RWPE1 (cell line): Measurements from ENCODE around the gene UFSP1.

Experiments
- CTCF ChIA-PET: fragments of 350-600 bp; sonication (Branson Sonifier 250); formaldehyde crosslinking; extraction: SDS; loops from one replicate; lab custom pipeline; 2021; lab: Yijun Ruan, JAX
- POLR2A ChIA-PET: fragments of 400-600 bp; formaldehyde crosslinking; extraction: SDS; loops from one replicate; lab custom pipeline; 2020; ENCODE audit warnings: antibody characterized with exemption; ENCODE audit not compliant: low non-redundant PET; lab: Yijun Ruan, JAX
- DNase-seq: peaks from one replicate; pipeline ENCODE4 v3.0.0; 2012; ENCODE audit warnings: low spot score
- H3K27ac ChIP-seq: fragments of 450-650 bp; 2 replicates; pipeline ENCODE4 v1.5.1; 2017
- TF ChIP-seq, protein P1 (sequence below): fragments of 450-650 bp; conservative IDR thresholded peaks from 2 replicates; pipeline ENCODE4 v1.5.1; 2017; ENCODE audit warnings: low read depth, mild to moderate bottlenecking

The UFSP1 gene

GRCh38 chr7:100865372-100865911, 24.1 kb downstream of the UFSP1 start:
- peak; percentile 95 for DNase-seq
- TF ChIP-seq, protein P1, sequence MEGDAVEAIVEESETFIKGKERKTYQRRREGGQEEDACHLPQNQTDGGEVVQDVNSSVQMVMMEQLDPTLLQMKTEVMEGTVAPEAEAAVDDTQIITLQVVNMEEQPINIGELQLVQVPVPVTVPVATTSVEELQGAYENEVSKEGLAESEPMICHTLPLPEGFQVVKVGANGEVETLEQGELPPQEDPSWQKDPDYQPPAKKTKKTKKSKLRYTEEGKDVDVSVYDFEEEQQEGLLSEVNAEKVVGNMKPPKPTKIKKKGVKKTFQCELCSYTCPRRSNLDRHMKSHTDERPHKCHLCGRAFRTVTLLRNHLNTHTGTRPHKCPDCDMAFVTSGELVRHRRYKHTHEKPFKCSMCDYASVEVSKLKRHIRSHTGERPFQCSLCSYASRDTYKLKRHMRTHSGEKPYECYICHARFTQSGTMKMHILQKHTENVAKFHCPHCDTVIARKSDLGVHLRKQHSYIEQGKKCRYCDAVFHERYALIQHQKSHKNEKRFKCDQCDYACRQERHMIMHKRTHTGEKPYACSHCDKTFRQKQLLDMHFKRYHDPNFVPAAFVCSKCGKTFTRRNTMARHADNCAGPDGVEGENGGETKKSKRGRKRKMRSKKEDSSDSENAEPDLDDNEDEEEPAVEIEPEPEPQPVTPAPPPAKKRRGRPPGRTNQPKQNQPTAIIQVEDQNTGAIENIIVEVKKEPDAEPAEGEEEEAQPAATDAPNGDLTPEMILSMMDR: no peak; the same call in 1 of the 2 replicates
- peak overlapping the region; percentile 100 for H3K27ac ChIP-seq
- POLR2A ChIA-PET: no interaction called here
- CTCF ChIA-PET: interaction anchor here (0.6 to 1.1 kb wide), 4 partner anchors 140 to 382 kb away, joined by 3 to 4 read pairs (median 3); partner anchors contain the start of gene NYAP1

- H3K27ac ChIP-seq: peak overlapping the region; percentile 100
- CTCF ChIA-PET: interaction anchor here (0.7 to 1.1 kb wide), 3 partner anchors 139 to 579 kb away, joined by 3 read pairs; no protein-coding TSS in a partner anchor
- no peak for DNase-seq
- POLR2A ChIA-PET: no interaction called here
- TF ChIP-seq, protein P1: no peak
Measured at GRCh38 chr7:100864263-100864845, 25.2 kb downstream of the UFSP1 start.

DNA sequence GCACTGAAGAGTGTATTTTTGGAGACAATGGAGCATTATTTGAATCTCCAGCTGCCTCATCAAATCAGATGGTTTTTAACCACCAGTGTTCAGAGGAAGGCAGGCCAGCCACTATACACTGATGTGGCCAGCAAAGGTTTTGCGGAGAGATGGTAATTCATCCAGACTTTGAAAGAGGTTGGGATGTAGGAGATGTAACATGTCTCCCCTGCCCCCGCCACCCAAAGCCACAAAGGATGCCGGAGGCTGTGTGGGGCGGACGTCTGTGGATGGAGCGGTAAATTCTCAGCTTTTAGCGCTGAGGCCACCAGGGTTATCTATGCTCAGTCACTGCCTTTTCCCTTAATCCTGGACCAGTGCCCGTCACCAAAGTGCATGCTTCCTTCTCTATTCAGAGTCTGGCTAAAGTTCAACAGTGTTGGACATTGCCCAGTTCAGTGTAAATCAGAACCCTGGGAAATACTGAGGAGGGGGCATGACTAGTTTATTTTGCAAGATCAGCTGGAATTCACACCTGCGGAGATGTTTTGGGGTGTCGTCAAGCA, 26.0 kb downstream of the UFSP1 start:
- no peak for DNase-seq
- peak overlapping the region; percentile 23; the same call in 1 of the 2 replicates for H3K27ac ChIP-seq
- ChIA-PET POLR2A (no interaction called here), CTCF (no interaction called here)
- TF ChIP-seq, protein P1: no peak

GRCh38 chr7:100861616-100861985, 27.9 kb downstream of the UFSP1 start:
- POLR2A ChIA-PET: interaction anchor here (0.6 kb wide), 1 partner anchor 273 kb away, joined by 3 read pairs; no protein-coding TSS in a partner anchor
- CTCF ChIA-PET: interaction anchor here (0.5 to 0.6 kb wide), 2 partner anchors 11 to 1134 kb away, joined by 3 read pairs; no protein-coding TSS in a partner anchor
- TF ChIP-seq, protein P1: no peak

DNA sequence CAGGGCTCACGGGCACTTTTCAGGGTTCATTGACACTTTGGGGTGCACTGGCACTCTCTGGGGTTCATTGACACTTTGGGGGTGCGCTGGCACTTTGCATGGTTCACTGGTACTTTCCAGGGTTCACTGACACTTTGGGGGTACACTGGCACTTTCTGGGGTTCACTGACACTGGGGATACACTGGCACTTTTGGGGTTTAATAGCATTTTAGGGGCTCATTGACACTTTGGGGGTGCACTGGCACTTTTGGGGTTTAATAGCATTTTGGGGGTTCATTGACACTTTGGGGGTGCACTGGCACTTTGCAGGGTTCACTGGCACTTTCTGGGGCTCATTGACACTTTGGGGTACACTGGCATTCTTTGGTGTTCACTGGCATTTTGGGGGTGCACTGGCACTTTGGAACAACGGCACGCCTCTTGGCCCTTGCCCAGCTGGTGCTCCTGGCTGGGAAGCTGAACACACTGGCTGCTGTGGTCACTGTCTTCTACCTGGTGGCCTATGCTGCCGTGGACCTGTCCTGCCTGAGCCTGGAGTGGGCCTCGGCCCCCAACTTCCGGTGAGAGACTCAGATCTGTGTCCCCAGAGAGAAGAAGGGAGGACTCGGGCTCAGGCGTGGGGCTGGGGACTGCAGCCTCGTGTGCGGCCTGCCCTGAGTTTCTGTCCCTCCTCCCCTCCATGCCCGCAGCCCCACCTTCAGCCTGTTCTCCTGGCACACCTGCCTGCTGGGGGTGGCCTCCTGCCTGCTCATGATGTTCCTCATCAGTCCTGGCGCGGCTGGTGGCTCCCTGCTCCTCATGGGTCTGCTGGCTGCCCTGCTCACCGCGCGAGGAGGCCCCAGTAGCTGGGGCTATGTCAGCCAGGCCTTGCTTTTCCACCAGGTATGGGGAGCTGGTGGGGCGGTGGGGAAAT, 28.6 kb downstream of the UFSP1 start:
- POLR2A ChIA-PET: interaction anchor here (0.6 kb wide), 1 partner anchor 273 kb away, joined by 3 read pairs; no protein-coding TSS in a partner anchor
- TF ChIP-seq, protein P1: no peak
- DNase-seq: no peak
- H3K27ac ChIP-seq: peak overlapping the region; percentile 13; the same call in 1 of the 2 replicates
- CTCF ChIA-PET: interaction anchor here (0.5 kb wide), 1 partner anchor 1133 kb away, joined by 3 read pairs; no protein-coding TSS in a partner anchor

More at GRCh38 chr7:100861616-100861985, 27.9 kb downstream of the UFSP1 start:
- H3K27ac ChIP-seq: peak overlapping the region; percentile 13; the same call in 1 of the 2 replicates
- no peak for DNase-seq

- ChIA-PET POLR2A (no interaction called here), CTCF (interaction anchor here (1.0 kb wide), 1 partner anchor 154 kb away, joined by 5 read pairs; no protein-coding TSS in a partner anchor)
- TF ChIP-seq, protein P1: no peak
- peak overlapping the region; percentile 8; the same call in 1 of the 2 replicates for H3K27ac ChIP-seq
- no peak for DNase-seq
Measured at GRCh38 chr7:100859856-100860255, 29.7 kb downstream of the UFSP1 start.
